Neural crest cell (in vitro differentiated cells): Measurements from ENCODE around the gene HDHD3. TPM values are rescaled to one million over a fixed set of nuclear protein-coding genes. Genes with fewer than 3 reads are reported as not detected.

Experiments used
- DNase-seq: peaks from one replicate; pipeline ENCODE4 v3.0.0; 2021; ENCODE audit warnings: low read depth, mixed read lengths, low spot score
- H3K27ac Mint-ChIP-seq: one replicate; pipeline ENCODE4 v1.8.0; 2021; ENCODE audit warnings: mild to moderate bottlenecking, mixed read lengths; ENCODE audit not compliant: unreplicated experiment
- H3K27me3 Mint-ChIP-seq: 2 replicates; pipeline ENCODE4 v1.8.0; 2021; ENCODE audit warnings: low read depth, mild to moderate bottlenecking, mixed read lengths
- H3K36me3 Mint-ChIP-seq: 2 replicates; pipeline ENCODE4 v1.8.0; 2021; ENCODE audit warnings: low read depth, mild to moderate bottlenecking, mixed read lengths
- H3K4me1 Mint-ChIP-seq: 2 replicates; pipeline ENCODE4 v1.8.0; 2021; ENCODE audit warnings: mixed read lengths
- H3K4me3 Mint-ChIP-seq: one replicate; pipeline ENCODE4 v1.8.0; 2021; ENCODE audit warnings: mild to moderate bottlenecking, mixed read lengths
- H3K9me3 Mint-ChIP-seq: 2 replicates; pipeline ENCODE4 v1.8.0; 2021; ENCODE audit warnings: mixed read lengths
- total RNA-seq: library from RNA; stranded (reverse); gene quantifications from 2 replicates; pipeline ENCODE4 v1.2.1, GENCODE V29; 2021
- TF ChIP-seq, protein P1 (sequence below): fragments of 200-600 bp; sonication (generic); conservative IDR thresholded peaks from 2 replicates; pipeline ENCODE4 v1.5.0; 2021; ENCODE audit warnings: antibody characterized with exemption, mild to moderate bottlenecking

HDHD3 gene
- total RNA-seq, 1 donor from 2014 or later = 13.4 TPM

DNA sequence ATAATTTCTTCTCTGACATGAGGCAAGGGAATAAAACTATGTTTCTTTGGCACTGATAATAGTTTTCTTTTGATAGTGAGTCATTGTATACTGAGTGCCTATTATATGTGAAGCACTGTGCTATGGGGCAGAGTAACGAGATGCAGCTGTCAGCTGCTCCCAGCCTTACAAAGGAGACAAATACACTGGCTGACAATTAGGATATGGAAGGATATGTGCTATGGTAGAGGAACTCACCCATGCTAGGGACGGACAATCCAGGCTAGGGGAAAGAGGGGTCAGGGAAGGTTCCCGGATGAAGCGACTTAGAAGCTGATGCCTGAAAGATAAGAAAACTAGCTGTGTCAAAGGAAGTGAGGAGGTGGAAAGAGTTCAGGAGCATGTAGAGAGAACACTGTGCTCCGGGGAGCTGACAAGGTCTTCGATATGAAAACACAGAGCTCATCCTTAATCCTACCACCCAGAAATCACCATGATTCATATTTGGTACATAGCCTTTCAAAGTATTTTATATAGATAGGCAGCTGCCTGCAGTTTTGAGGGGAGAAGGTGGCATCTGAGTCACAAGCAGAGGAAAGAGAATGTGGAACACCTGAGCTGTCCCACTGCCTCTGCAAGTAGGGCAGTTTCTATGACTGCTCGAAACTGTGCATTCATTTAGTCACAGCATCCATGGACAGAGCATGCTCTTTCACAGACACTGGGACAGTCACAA is 15.3 kb downstream of the HDHD3 start:
- Mint-ChIP-seq H3K4me1 (peaks cover 6% of the 10 kb centered on the region), H3K9me3 (no peaks in the 10 kb centered on the region), H3K36me3 (no peaks in the 10 kb centered on the region), H3K4me3 (no peak overlapping the region), H3K27ac (peak overlapping the region; percentile 52), H3K27me3 (peaks cover 23% of the 10 kb centered on the region)
- TF ChIP-seq, protein P1, sequence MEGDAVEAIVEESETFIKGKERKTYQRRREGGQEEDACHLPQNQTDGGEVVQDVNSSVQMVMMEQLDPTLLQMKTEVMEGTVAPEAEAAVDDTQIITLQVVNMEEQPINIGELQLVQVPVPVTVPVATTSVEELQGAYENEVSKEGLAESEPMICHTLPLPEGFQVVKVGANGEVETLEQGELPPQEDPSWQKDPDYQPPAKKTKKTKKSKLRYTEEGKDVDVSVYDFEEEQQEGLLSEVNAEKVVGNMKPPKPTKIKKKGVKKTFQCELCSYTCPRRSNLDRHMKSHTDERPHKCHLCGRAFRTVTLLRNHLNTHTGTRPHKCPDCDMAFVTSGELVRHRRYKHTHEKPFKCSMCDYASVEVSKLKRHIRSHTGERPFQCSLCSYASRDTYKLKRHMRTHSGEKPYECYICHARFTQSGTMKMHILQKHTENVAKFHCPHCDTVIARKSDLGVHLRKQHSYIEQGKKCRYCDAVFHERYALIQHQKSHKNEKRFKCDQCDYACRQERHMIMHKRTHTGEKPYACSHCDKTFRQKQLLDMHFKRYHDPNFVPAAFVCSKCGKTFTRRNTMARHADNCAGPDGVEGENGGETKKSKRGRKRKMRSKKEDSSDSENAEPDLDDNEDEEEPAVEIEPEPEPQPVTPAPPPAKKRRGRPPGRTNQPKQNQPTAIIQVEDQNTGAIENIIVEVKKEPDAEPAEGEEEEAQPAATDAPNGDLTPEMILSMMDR = no peak
- no peak for DNase-seq

DNA sequence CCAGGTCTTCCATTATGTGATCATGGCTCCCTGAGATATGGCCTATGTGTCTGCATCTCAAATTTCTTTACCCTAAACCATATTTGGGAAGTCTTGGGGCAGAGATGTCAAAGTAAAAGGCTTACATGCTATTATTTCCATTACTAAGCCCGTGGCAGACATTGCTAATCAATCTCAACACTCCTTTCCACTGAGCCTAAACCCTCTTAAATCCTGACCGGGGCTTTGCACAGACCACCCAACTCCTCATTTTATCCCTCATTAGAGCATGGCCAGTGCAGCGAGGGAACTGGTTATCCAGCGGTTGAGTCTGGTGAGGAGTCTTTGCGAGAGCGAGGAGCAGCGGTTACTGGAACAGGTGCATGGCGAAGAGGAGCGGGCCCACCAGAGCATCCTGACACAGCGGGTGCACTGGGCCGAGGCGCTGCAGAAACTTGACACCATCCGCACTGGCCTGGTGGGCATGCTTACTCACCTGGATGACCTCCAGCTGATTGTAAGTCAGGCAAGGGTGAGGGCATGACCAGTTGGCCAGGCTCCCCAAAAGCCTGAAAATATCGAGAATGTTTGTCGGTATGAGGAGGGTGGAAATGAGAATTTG is 16.4 kb downstream of the HDHD3 start:
- no peaks in the 10 kb centered on the region for H3K9me3 Mint-ChIP-seq
- DNase-seq = no peak
- no peak overlapping the region for H3K4me3 Mint-ChIP-seq
- no peaks in the 10 kb centered on the region for H3K36me3 Mint-ChIP-seq
- TF ChIP-seq, protein P1 = no peak
- H3K4me1 Mint-ChIP-seq = peaks cover 6% of the 10 kb centered on the region
- H3K27ac Mint-ChIP-seq = no peak overlapping the region
- peaks cover 34% of the 10 kb centered on the region for H3K27me3 Mint-ChIP-seq

GRCh38 chr9:113359385-113359784 is 17.4 kb downstream of the HDHD3 start:
- H3K27me3 Mint-ChIP-seq = peaks cover 43% of the 10 kb centered on the region
- H3K4me1 Mint-ChIP-seq = peaks cover 6% of the 10 kb centered on the region

DNA sequence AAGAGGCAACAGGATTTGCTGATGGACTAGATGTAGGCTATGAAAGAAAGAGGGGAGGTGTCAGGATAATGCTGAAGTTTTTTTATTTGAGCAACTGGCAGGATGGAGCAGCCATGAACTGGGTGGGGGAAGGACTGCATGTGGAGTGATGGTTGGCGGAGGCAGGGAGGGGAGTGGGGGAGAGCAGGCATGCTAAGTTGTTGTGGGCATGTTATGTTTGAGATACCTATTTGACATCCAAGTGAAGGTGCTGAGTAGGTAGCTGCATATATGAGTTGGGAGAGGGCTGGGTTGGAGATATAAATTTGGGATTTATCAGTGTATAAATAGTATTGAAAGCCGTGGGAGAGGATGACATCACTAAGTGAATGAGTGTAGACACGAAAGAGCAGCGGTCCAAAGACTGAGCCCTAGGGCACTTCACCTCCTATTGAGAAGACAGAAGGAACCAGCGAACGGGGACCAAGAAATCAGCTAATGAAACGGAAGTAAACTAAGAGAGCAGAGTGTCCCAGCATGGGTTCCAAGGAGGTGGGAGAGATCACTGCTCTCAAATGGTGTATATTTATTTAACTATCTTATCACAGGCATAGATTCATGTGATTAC is 20.0 kb downstream of the HDHD3 start:
- DNase-seq = no peak
- TF ChIP-seq, protein P1 = no peak
- peaks cover 61% of the 10 kb centered on the region for H3K27me3 Mint-ChIP-seq

More at GRCh38 chr9:113359385-113359784, 17.4 kb downstream of the HDHD3 start:
- TF ChIP-seq, protein P1 = no peak
- Mint-ChIP-seq H3K27ac (no peak overlapping the region), H3K36me3 (no peaks in the 10 kb centered on the region), H3K9me3 (no peaks in the 10 kb centered on the region), H3K4me3 (no peak overlapping the region)
- DNase-seq = no peak

DNA sequence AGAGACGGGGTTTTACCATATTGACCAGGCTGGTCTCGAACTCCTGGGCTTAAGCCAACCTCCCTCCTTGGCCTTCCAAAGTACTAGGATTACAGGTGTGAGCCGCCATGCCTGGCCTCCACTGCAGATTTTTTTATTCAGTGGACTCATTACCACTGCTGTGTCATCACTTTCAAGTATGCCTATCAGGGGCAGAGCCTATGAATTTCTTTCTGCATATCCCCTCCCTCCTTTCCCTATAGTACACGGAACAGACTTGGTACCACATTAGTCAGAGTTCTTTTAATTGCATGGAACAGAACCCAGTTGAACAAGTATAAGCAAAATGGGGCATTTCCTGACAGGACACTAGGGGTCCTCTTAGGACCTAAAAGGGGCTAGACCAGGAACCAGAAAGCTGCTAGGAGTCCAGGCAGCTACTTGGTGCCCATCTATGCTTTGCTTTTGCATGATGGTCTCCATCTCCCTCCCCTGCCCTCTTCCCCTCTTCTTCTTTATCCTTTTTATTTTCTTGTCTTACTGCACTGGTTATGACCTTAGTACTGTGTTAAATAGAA is 21.7 kb downstream of the HDHD3 start:
- no peak overlapping the region for H3K27ac Mint-ChIP-seq
- H3K4me1 Mint-ChIP-seq = no peaks in the 10 kb centered on the region
- no peaks in the 10 kb centered on the region for H3K36me3 Mint-ChIP-seq
- DNase-seq = no peak
- TF ChIP-seq, protein P1 = no peak
- H3K27me3 Mint-ChIP-seq = peaks cover 70% of the 10 kb centered on the region
- no peak overlapping the region for H3K4me3 Mint-ChIP-seq
- no peaks in the 10 kb centered on the region for H3K9me3 Mint-ChIP-seq

More for the DNA sequence above, 20.0 kb downstream of the HDHD3 start:
- Mint-ChIP-seq H3K36me3 (no peaks in the 10 kb centered on the region), H3K4me1 (peaks cover 6% of the 10 kb centered on the region), H3K27ac (no peak overlapping the region), H3K4me3 (no peak overlapping the region), H3K9me3 (no peaks in the 10 kb centered on the region)
